H1 (cell line): Measurements from ENCODE around the gene VIPR1. TPM values are rescaled to one million over a fixed set of nuclear protein-coding genes. Genes with fewer than 3 reads are reported as not detected.

Experiments used
- CTCF ChIA-PET: fragments of 300-600 bp; sonication (Branson Sonifier 250); formaldehyde crosslinking; loops from one replicate; lab custom pipeline; 2021; ENCODE audit not compliant: partially characterized antibody; lab: Charles Lee
- POLR2A ChIA-PET: fragments of 300-600 bp; sonication (Branson Sonifier 250); formaldehyde crosslinking; loops from one replicate; lab custom pipeline; 2021; ENCODE audit warnings: inconsistent platforms; ENCODE audit not compliant: partially characterized antibody; lab: Charles Lee
- DNase-seq, 2 experiments: peaks; one replicate each; pipeline versions ENCODE4 v3.0.0 to v3.0.0-alpha.2; 2010 to 2022; ENCODE audit warnings: low spot score in 2 of 2, low read depth in 1 of 2, mixed read lengths in 1 of 2
- FAIRE-seq: peaks from 2 replicates; lab custom pipeline; 2011; peaks lifted over from hg19 to GRCh38; lab: Jason Lieb, UNC
- H2AFZ ChIP-seq: 2 replicates; pipeline ENCODE4 v1.8.1; 2012; ENCODE audit warnings: low read length, inconsistent platforms
- H2AK5ac ChIP-seq: 2 replicates; pipeline ENCODE4 v1.6.1; 2013; ENCODE audit warnings: low read depth, low read length
- H2BK120ac ChIP-seq: replicated peaks from 2 replicates; pipeline ENCODE3; 2013; ENCODE audit warnings: low read depth, low read length, inconsistent platforms
- H2BK12ac ChIP-seq: 2 replicates; pipeline ENCODE4 v1.6.1; 2013; ENCODE audit warnings: low read depth, low read length
- H2BK15ac ChIP-seq: 2 replicates; pipeline ENCODE4 v1.6.1; 2013; ENCODE audit warnings: low read length
- H2BK20ac ChIP-seq: 2 replicates; pipeline ENCODE4 v1.6.1; 2013; ENCODE audit warnings: low read length
- H2BK5ac ChIP-seq: 2 replicates; pipeline ENCODE4 v1.6.1; 2013; ENCODE audit warnings: low read depth, low read length
- H3K14ac ChIP-seq: 2 replicates; pipeline ENCODE4 v1.6.1; 2013; ENCODE audit warnings: inconsistent platforms; ENCODE audit not compliant: insufficient read length
- H3K18ac ChIP-seq: 2 replicates; pipeline ENCODE4 v1.6.1; 2013; ENCODE audit warnings: low read length; ENCODE audit errors: extremely low read depth
- H3K23ac ChIP-seq: 2 replicates; pipeline ENCODE4 v1.6.1; 2013; ENCODE audit warnings: inconsistent platforms; ENCODE audit not compliant: insufficient read length
- H3K23me2 ChIP-seq: 2 replicates; pipeline ENCODE4 v1.6.1; 2013; ENCODE audit warnings: low read depth, low read length
- H3K27ac ChIP-seq: 2 replicates; pipeline ENCODE4 v1.6.1; 2011; ENCODE audit warnings: low read depth, low read length, inconsistent platforms
- H3K27me3 ChIP-seq, 4 experiments: replicated peaks in 1 of 4; 1 replicate in 1 of 4; 2 replicates in 3 of 4; pipeline versions ENCODE4 v1.6.1 to v1.8.1; 2011 to 2013; ENCODE audit warnings: low read length in 3 of 4, mild to moderate bottlenecking in 3 of 4, inconsistent platforms in 2 of 4, mixed read lengths in 2 of 4, moderate library complexity in 1 of 4; ENCODE audit not compliant: control insufficient read depth in 3 of 4, insufficient read depth in 3 of 4; ENCODE audit errors: extremely low read depth in 1 of 4
- H3K36me3 ChIP-seq, 4 experiments: 2 replicates each; pipeline versions ENCODE4 v1.6.1 to v1.8.1; 2011 to 2013; ENCODE audit warnings: mild to moderate bottlenecking in 4 of 4, low read length in 3 of 4, moderate library complexity in 2 of 4, control low read depth in 1 of 4, inconsistent platforms in 1 of 4; ENCODE audit not compliant: insufficient read depth in 4 of 4, control insufficient read depth in 2 of 4
- H3K4ac ChIP-seq: replicated peaks from 2 replicates; pipeline ENCODE3; 2013; ENCODE audit warnings: low read length, low read depth, mixed read lengths, inconsistent platforms; ENCODE audit not compliant: insufficient read length
- H3K4me1 ChIP-seq, 4 experiments: replicated peaks in 1 of 4; 1 replicate in 1 of 4; 2 replicates in 3 of 4; pipeline versions ENCODE4 v1.6.1 to v1.8.1; 2011 to 2013; ENCODE audit warnings: low read length in 3 of 4, inconsistent platforms in 2 of 4, mixed read lengths in 1 of 4; ENCODE audit not compliant: insufficient read depth in 4 of 4, control insufficient read depth in 3 of 4
- H3K4me2 ChIP-seq, 2 experiments: 2 replicates each; pipeline versions ENCODE4 v1.6.1 to v1.8.1; 2011 to 2013; ENCODE audit warnings: low read depth in 2 of 2, low read length in 2 of 2, control low read depth in 1 of 2, inconsistent platforms in 1 of 2, mild to moderate bottlenecking in 1 of 2; ENCODE audit not compliant: insufficient read depth in 1 of 2
- H3K4me3 ChIP-seq, 4 experiments: fragments of 200-600, 300-600 bp in 1 of 4; sonication (generic), shearing (Covaris generic), sonication (Bioruptor Twin) in 1 of 4; 2 replicates each; pipeline versions ENCODE4 v1.5.1 to v1.8.1; 2011 to 2016; ENCODE audit warnings: low read length in 4 of 4, low read depth in 3 of 4, control low read depth in 2 of 4, inconsistent platforms in 2 of 4, mild to moderate bottlenecking in 2 of 4, mixed read lengths in 1 of 4, moderate library complexity in 1 of 4; ENCODE audit not compliant: insufficient read depth in 2 of 4; ENCODE audit errors: extremely low read depth in 1 of 4
- H3K56ac ChIP-seq: replicated peaks from 2 replicates; pipeline ENCODE3; 2013; ENCODE audit warnings: low read depth, mild to moderate bottlenecking, mixed read lengths, low read length, inconsistent platforms; ENCODE audit not compliant: insufficient read length
- H3K79me1 ChIP-seq: 2 replicates; pipeline ENCODE4 v1.6.1; 2013; ENCODE audit warnings: low read depth, low read length, control low read depth
- H3K79me2 ChIP-seq, 2 experiments: 2 replicates each; pipeline versions ENCODE4 v1.6.1 to v1.8.1; 2012 to 2013; ENCODE audit warnings: low read length in 2 of 2, mild to moderate bottlenecking in 2 of 2, inconsistent platforms in 1 of 2; ENCODE audit not compliant: insufficient read depth in 2 of 2, control insufficient read depth in 1 of 2
- H3K9ac ChIP-seq, 4 experiments: replicated peaks in 1 of 4; 1 replicate in 1 of 4; 2 replicates in 3 of 4; pipeline versions ENCODE4 v1.6.1 to v1.8.1; 2011 to 2013; ENCODE audit warnings: low read depth in 3 of 4, low read length in 3 of 4, control low read depth in 2 of 4, mild to moderate bottlenecking in 2 of 4, moderate library complexity in 2 of 4, inconsistent platforms in 1 of 4; ENCODE audit errors: extremely low read depth in 1 of 4
- H3K9me3 ChIP-seq, 2 experiments: 2 replicates each; pipeline versions ENCODE4 v1.6.1 to v1.8.1; 2012 to 2013; ENCODE audit warnings: mild to moderate bottlenecking in 2 of 2, moderate library complexity in 2 of 2, control low read depth in 1 of 2, inconsistent platforms in 1 of 2, low read depth in 1 of 2, low read length in 1 of 2, mixed read lengths in 1 of 2; ENCODE audit not compliant: insufficient read depth in 2 of 2
- H4K20me1 ChIP-seq, 2 experiments: replicated peaks in 1 of 2; 2 replicates each; pipeline versions ENCODE3 to v1.8.1; 2011 to 2013; ENCODE audit warnings: inconsistent platforms in 2 of 2, low read length in 2 of 2, mild to moderate bottlenecking in 1 of 2; ENCODE audit not compliant: insufficient read depth in 2 of 2, control insufficient read depth in 1 of 2
- H4K5ac ChIP-seq: 2 replicates; pipeline ENCODE4 v1.6.1; 2013; ENCODE audit warnings: low read length, low read depth, mixed read lengths, inconsistent platforms; ENCODE audit not compliant: insufficient read length
- H4K8ac ChIP-seq: 2 replicates; pipeline ENCODE4 v1.8.0; 2013; ENCODE audit warnings: mild to moderate bottlenecking, moderate library complexity, low read length, inconsistent platforms; ENCODE audit not compliant: insufficient read depth; ENCODE audit errors: extremely low read depth
- H4K91ac ChIP-seq: replicated peaks from 2 replicates; pipeline ENCODE3; 2013; ENCODE audit warnings: low read length, mixed read lengths, inconsistent platforms; ENCODE audit not compliant: insufficient read length
- CTCF ChIP-seq, 3 experiments: IDR thresholded peaks; 1 replicate in 2 of 3; 2 replicates in 1 of 3; pipeline versions ENCODE4 v1.5.1 to v1.6.1; 2011; ENCODE audit warnings: low read length in 3 of 3, mild to moderate bottlenecking in 3 of 3, inconsistent platforms in 2 of 3, low read depth in 1 of 3, moderate library complexity in 1 of 3; ENCODE audit not compliant: insufficient read depth in 1 of 3; ENCODE audit errors: control extremely low read depth in 1 of 3
- NANOG ChIP-seq: IDR thresholded peaks from 2 replicates; pipeline ENCODE4 v1.6.1; 2011; ENCODE audit warnings: low read length, low read depth, mild to moderate bottlenecking, inconsistent platforms; ENCODE audit not compliant: insufficient read depth, poor library complexity, severe bottlenecking
- RAD21 ChIP-seq, 2 experiments: IDR thresholded peaks in 1 of 2; conservative IDR thresholded peaks in 1 of 2; 2 replicates each; pipeline ENCODE4 v1.6.1; 2011; ENCODE audit warnings: low read depth in 2 of 2, low read length in 2 of 2, improper control_type of control experiment in 1 of 2, inconsistent platforms in 1 of 2, mild to moderate bottlenecking in 1 of 2, moderate library complexity in 1 of 2
- WGBS, 2 experiments: shearing (Covaris generic) in 1 of 2; methylation state at CpG; one replicate each; pipeline versions ENCODE4 v1.1.6 to v1.1.7; 2013 to 2015; ENCODE audit warnings: low lambda C conversion rate in 2 of 2, mixed read lengths in 2 of 2, inconsistent platforms in 1 of 2, low coverage in 1 of 2, missing lambda C conversion rate in 1 of 2; ENCODE audit not compliant: insufficient replicate concordance in 2 of 2, insufficient coverage in 1 of 2, insufficient read length in 1 of 2; ENCODE audit errors: extremely low coverage in 1 of 2, missing lambda C conversion rate in 1 of 2; 5-methylcytosine and 5-hydroxymethylcytosine counted together
- polyA plus RNA-seq, 7 experiments: library from polyadenylated mRNA; depleted of rRNA in 3 of 7; stranded (reverse) in 5 of 7; unstranded in 2 of 7; fragments of >200 nt in 5 of 7; fragments of 200-250 nt in 2 of 7; gene quantifications; 1 replicate in 5 of 7; 2 replicates in 1 of 7; 4 replicates in 1 of 7; pipeline versions ENCODE4 v1.2.1 to v1.2.3, GENCODE V29; 2011 to 2013; ENCODE audit warnings: missing spikeins in 2 of 7, mixed read lengths in 2 of 7
- total RNA-seq: library from RNA; stranded (reverse); fragmentation: NEBNext Ultra II Directional; extraction: Animal tissue kit (Norgen Biotek cat#: 25700); gene quantifications from 2 replicates; pipeline ENCODE4 v1.2.1, GENCODE V29; 2021

VIPR1 gene
- total and polyA plus RNA-seq, 2 of the 8 experiments (the other 6 are each of a cell fraction or from before 2014, with no cell fraction given), result 7.8 to 10.1 TPM

GRCh38 chr3:42535981-42536784 lies 33.7 kb downstream of the VIPR1 start:
- peaks cover 0 to 1% of the 10 kb centered on the region in 2 experiments for H4K20me1 ChIP-seq
- peaks cover 0 to 2% (median 0%) of the 10 kb centered on the region in 4 experiments; a peak in 1 of 7 replicates for H3K27me3 ChIP-seq
- 0 out of 2 replicates have a peak overlapping the region, but pooled peaks have one; percentile 72 for H3K18ac ChIP-seq
- WGBS, 2 experiments, result 81% methylated on average over 16 of the region's 35 CpGs; no CpG with 5 or more reads in 1 of the 2 experiments
- DNase-seq (peak; percentile 59 to 65), FAIRE-seq (peak; percentile 82)
- ChIA-PET CTCF (interaction anchor here (0.6 to 23.9 kb wide), 22 partner anchors 11 to 317 kb away, joined by 3 to 458 read pairs (median 4); partner anchors contain the start of gene VIPR1), POLR2A (interaction anchor here (0.9 to 2.5 kb wide), 10 partner anchors 9 to 63 kb away, joined by 3 to 13 read pairs (median 3); partner anchors contain the start of genes SS18L2 and VIPR1)
- H3K79me1 ChIP-seq, result no peaks in the 10 kb centered on the region
- no peak overlapping the region for H3K4me2 ChIP-seq
- H4K91ac ChIP-seq, result no peak overlapping the region
- no peak overlapping the region for H2BK5ac ChIP-seq
- H3K56ac ChIP-seq, result no peak overlapping the region
- no peak overlapping the region for H2BK15ac ChIP-seq
- H3K23ac ChIP-seq, result no peak overlapping the region
- no peak overlapping the region for H3K27ac ChIP-seq
- H3K14ac ChIP-seq, result no peak overlapping the region
- peaks cover 3 to 18% (median 6%) of the 10 kb centered on the region in 4 experiments for H3K4me1 ChIP-seq
- H3K79me2 ChIP-seq, result no peaks in the 10 kb centered on the region
- no peak overlapping the region for H3K9ac ChIP-seq
- no peaks in the 10 kb centered on the region for H3K36me3 ChIP-seq
- H3K9me3 ChIP-seq, result no peaks in the 10 kb centered on the region
- no peak overlapping the region for H2BK120ac ChIP-seq
- H2BK12ac ChIP-seq, result no peak overlapping the region
- no peak overlapping the region for H3K4me3 ChIP-seq
- H4K8ac ChIP-seq, result no peak overlapping the region; the same call in 1 of the 2 replicates
- H2AK5ac ChIP-seq, result 0 out of 2 replicates have a peak overlapping the region, but pooled peaks have one; percentile 40
- H3K23me2 ChIP-seq, result no peaks in the 10 kb centered on the region; the same call in 1 of the 2 replicates
- no peak overlapping the region for H4K5ac ChIP-seq
- H3K4ac ChIP-seq, result no peak overlapping the region
- H2BK20ac ChIP-seq, result no peak overlapping the region
- no peak overlapping the region for H2AFZ ChIP-seq
- TF ChIP-seq RAD21 (IDR thresholded peaks at IDR 0.05 in 1 of 2, conservative IDR thresholded peaks at IDR 0.05 in 1 of 2; ENCODE audit: low read depth in 2 of 2, low read length in 2 of 2) (peak; percentile 48 to 59), NANOG (no peak), CTCF (IDR thresholded peaks at IDR 0.05; ENCODE audit: control extremely low read depth in 1 of 3, insufficient read depth in 1 of 3, low read depth in 1 of 3, low read length in 3 of 3) (peak; percentile 31 to 70 (median 69))
